Endothelial cell of umbilical vein (primary cell): ENCODE measurements around the gene AGBL4. TPM values are rescaled to one million over a fixed set of nuclear protein-coding genes. Genes with fewer than 3 reads are reported as not detected.

Source experiments
- BruUV-seq: library from RNA; stranded (reverse); fragments of 400-500 nt; replicated peaks from 2 replicates; lab custom pipeline; 2021; lab: Mats Ljungman, UMichigan
- CTCF ChIA-PET: fragments of 300-600, 350-600 bp; sonication (Branson Sonifier 250); formaldehyde crosslinking; loops from one replicate; lab custom pipeline; 2021; ENCODE audit warnings: antibody characterized with exemption, inconsistent platforms; lab: Charles Lee
- POLR2A ChIA-PET: fragments of 300-600, 350-600 bp; sonication (Branson Sonifier 250); formaldehyde crosslinking; loops from one replicate; lab custom pipeline; 2021; ENCODE audit warnings: antibody characterized with exemption, inconsistent platforms; lab: Charles Lee
- DNase-seq: peaks from one replicate; pipeline ENCODE4 v3.0.0-alpha.2; 2011; ENCODE audit warnings: low read depth, low spot score
- FAIRE-seq: peaks from 2 replicates; lab custom pipeline; 2011; peaks lifted over from hg19 to GRCh38; lab: Jason Lieb, UNC
- H2AFZ ChIP-seq: 2 replicates; pipeline ENCODE4 v1.6.0; 2012; ENCODE audit warnings: low read depth, low read length, control low read depth, inconsistent platforms
- H3K27ac ChIP-seq: 2 replicates; pipeline ENCODE4 v1.5.1; 2011; ENCODE audit warnings: low read depth, mild to moderate bottlenecking, control low read depth, low read length, moderate library complexity; ENCODE audit not compliant: insufficient read depth
- H3K27me3 ChIP-seq, 2 experiments: 2 replicates each; pipeline versions ENCODE4 v1.6.0 to v1.6.1; 2011; ENCODE audit warnings: low read length in 2 of 2, mixed read lengths in 1 of 2; ENCODE audit not compliant: control insufficient read depth in 2 of 2, insufficient read depth in 2 of 2
- H3K36me3 ChIP-seq, 2 experiments: 2 replicates in 1 of 2; 3 replicates in 1 of 2; pipeline ENCODE4 v1.5.1; 2011; ENCODE audit warnings: low read length in 2 of 2, mild to moderate bottlenecking in 1 of 2, moderate library complexity in 1 of 2; ENCODE audit not compliant: control insufficient read depth in 2 of 2, insufficient read depth in 2 of 2; ENCODE audit errors: extremely low read depth in 1 of 2
- H3K4me1 ChIP-seq: 3 replicates; pipeline ENCODE4 v1.5.1; 2011; ENCODE audit warnings: mild to moderate bottlenecking, low read length; ENCODE audit not compliant: control insufficient read depth, insufficient read depth; ENCODE audit errors: extremely low read depth
- H3K4me2 ChIP-seq: 2 replicates; pipeline ENCODE4 v1.6.1; 2011; ENCODE audit warnings: low read length, control low read depth, mixed read lengths; ENCODE audit not compliant: insufficient read depth
- H3K4me3 ChIP-seq, 3 experiments: fragments of 200-600 bp in 1 of 3; sonication (generic), shearing (Covaris generic) in 1 of 3; replicated peaks in 1 of 3; 2 replicates each; pipeline ENCODE4 v1.5.1; 2011 to 2016; ENCODE audit warnings: control low read depth in 3 of 3, low read length in 3 of 3, mild to moderate bottlenecking in 2 of 3, inconsistent platforms in 1 of 3, low read depth in 1 of 3, moderate library complexity in 1 of 3; ENCODE audit not compliant: insufficient read depth in 1 of 3
- H3K79me2 ChIP-seq: 2 replicates; pipeline ENCODE4 v1.6.0; 2012; ENCODE audit warnings: low read length, inconsistent platforms; ENCODE audit not compliant: control insufficient read depth, insufficient read depth
- H3K9ac ChIP-seq: replicated peaks from 2 replicates; pipeline ENCODE3; 2011; ENCODE audit warnings: low read length, control low read depth; ENCODE audit not compliant: insufficient read depth; ENCODE audit errors: extremely low read depth
- H3K9me1 ChIP-seq: replicated peaks from 3 replicates; pipeline ENCODE4 v1.6.0; 2011; ENCODE audit warnings: mild to moderate bottlenecking, low read length; ENCODE audit not compliant: control insufficient read depth, insufficient read depth; ENCODE audit errors: extremely low read depth
- H3K9me3 ChIP-seq: replicated peaks from 2 replicates; pipeline ENCODE4 v1.5.1; 2012; ENCODE audit warnings: low read length, inconsistent platforms; ENCODE audit not compliant: control insufficient read depth, insufficient read depth
- H4K20me1 ChIP-seq: replicated peaks from 2 replicates; pipeline ENCODE3; 2011; ENCODE audit warnings: mild to moderate bottlenecking, low read length; ENCODE audit not compliant: control insufficient read depth, insufficient read depth; ENCODE audit errors: extremely low read depth
- EZH2 ChIP-seq: IDR thresholded peaks from 2 replicates; pipeline ENCODE4 v1.6.1; 2012; ENCODE audit warnings: borderline replicate concordance, low read depth, mild to moderate bottlenecking, moderate library complexity, low read length, inconsistent platforms; ENCODE audit not compliant: severe bottlenecking
- FOS ChIP-seq: IDR thresholded peaks from 2 replicates; pipeline ENCODE4 v1.6.1; 2011; ENCODE audit warnings: mild to moderate bottlenecking, low read length, moderate library complexity, borderline replicate concordance; ENCODE audit not compliant: insufficient read depth
- GATA2 ChIP-seq: IDR thresholded peaks from 2 replicates; pipeline ENCODE4 v1.7.0; 2011; ENCODE audit warnings: low read depth, mild to moderate bottlenecking, moderate library complexity, mixed read lengths, low read length; ENCODE audit not compliant: insufficient read length, insufficient read depth
- JUN ChIP-seq: IDR thresholded peaks from 2 replicates; pipeline ENCODE4 v1.6.1; 2011; ENCODE audit warnings: borderline replicate concordance, low read depth; ENCODE audit not compliant: insufficient read length, insufficient read depth
- MYC ChIP-seq: IDR thresholded peaks from one replicate; pipeline ENCODE4 v1.6.1; 2011; ENCODE audit warnings: mild to moderate bottlenecking, low read depth, low read length
- POLR2A ChIP-seq: IDR thresholded peaks from 2 replicates; pipeline ENCODE4 v1.6.1; 2012; ENCODE audit warnings: low read depth, mild to moderate bottlenecking, control low read depth, low read length
- POLR2AphosphoS5 ChIP-seq: IDR thresholded peaks from 2 replicates; pipeline ENCODE4 v1.6.1; 2012; ENCODE audit warnings: low read depth, mild to moderate bottlenecking, control low read depth, low read length, moderate library complexity; ENCODE audit not compliant: insufficient read depth
- dilution Hi-C: fragments of 300-500 bp; cut with MboI; formaldehyde crosslinking; loops from one replicate; pipeline ENCODE4 v1.15.0; 2019; ENCODE audit warnings: low sequenced_read_pairs; ENCODE audit not compliant: extremely low pct_ligation_motif_present
- intact Hi-C: fragments of 100-400 bp; cut with micrococcal nuclease; formaldehyde crosslinking; loops from one replicate; pipeline ENCODE4 v1.10.0; 2022
- polyA plus RNA-seq, 4 experiments: library from polyadenylated mRNA; depleted of rRNA in 3 of 4; stranded (reverse) in 3 of 4; unstranded in 1 of 4; fragments of >200 nt; gene quantifications; 2 replicates each; pipeline versions ENCODE4 v1.2.1 to v1.2.3, GENCODE V29; 2011 to 2012; ENCODE audit warnings: missing spikeins in 1 of 4
- total RNA-seq: library from RNA; stranded (reverse); gene quantifications from 2 replicates; pipeline ENCODE4 v1.2.3, GENCODE V29; 2021
- TF ChIP-seq, protein P1 (sequence below): IDR thresholded peaks from 2 replicates; pipeline ENCODE4 v1.6.1; 2011; ENCODE audit not compliant: insufficient read depth, insufficient read length
- TF ChIP-seq, protein P2 (sequence below), 2 donors: IDR thresholded peaks; 1 replicate in 1 of 2; 2 replicates in 1 of 2; pipeline ENCODE4 v1.5.1; 2011; ENCODE audit warnings: low read length in 2 of 2, mild to moderate bottlenecking in 2 of 2, moderate library complexity in 2 of 2, control low read depth in 1 of 2, inconsistent platforms in 1 of 2, low read depth in 1 of 2; ENCODE audit not compliant: insufficient read depth in 1 of 2; ENCODE audit errors: extremely low read depth in 1 of 2

Gene AGBL4
- total and polyA plus RNA-seq, 2 donors (not counting 3 experiments of a cell fraction or from before 2014, with no cell fraction given), result not detected

DNA sequence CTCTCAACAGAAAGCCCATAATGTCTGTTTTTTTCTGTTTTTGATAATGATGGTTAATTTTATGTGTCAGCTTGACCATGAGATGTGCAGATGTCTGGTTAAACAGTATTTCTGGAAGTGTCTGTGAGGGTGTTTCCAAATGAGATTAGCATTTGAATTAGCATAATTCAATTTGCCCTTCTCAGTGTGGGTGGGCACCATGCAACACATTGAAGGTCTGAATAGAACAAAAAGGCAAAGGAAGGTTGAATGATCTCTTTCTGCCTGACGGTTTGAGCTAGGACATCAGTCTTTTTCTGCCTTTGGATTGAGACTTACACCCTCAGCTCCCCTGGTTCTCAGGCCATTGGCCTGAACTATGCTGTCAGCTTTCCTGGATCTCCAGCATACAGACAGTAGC is 1516.9 kb downstream of the AGBL4 start:
- Histone ChIP-seq H2AFZ (no peak overlapping the region), H3K79me2 (no peaks in the 10 kb centered on the region), H3K4me2 (no peak overlapping the region), H3K27me3 (no peaks in the 10 kb centered on the region), H3K4me3 (no peak overlapping the region), H3K9ac (no peak overlapping the region), H4K20me1 (no peaks in the 10 kb centered on the region), H3K27ac (no peak overlapping the region), H3K4me1 (no peaks in the 10 kb centered on the region), H3K36me3 (no peaks in the 10 kb centered on the region), H3K9me1 (no peaks in the 10 kb centered on the region), H3K9me3 (no peaks in the 10 kb centered on the region)
- ChIA-PET POLR2A (no interaction called here), CTCF (interaction anchor here (6.5 kb wide), 1 partner anchor 8 kb away, joined by 39 read pairs; no protein-coding TSS in a partner anchor)
- TF ChIP-seq FOS (no peak), JUN (no peak), MYC (no peak), EZH2 (no peak), POLR2A (no peak), GATA2 (no peak), POLR2AphosphoS5 (no peak)
- TF ChIP-seq, protein P1, sequence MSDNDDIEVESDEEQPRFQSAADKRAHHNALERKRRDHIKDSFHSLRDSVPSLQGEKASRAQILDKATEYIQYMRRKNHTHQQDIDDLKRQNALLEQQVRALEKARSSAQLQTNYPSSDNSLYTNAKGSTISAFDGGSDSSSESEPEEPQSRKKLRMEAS, result no peak
- TF ChIP-seq, protein P2, sequence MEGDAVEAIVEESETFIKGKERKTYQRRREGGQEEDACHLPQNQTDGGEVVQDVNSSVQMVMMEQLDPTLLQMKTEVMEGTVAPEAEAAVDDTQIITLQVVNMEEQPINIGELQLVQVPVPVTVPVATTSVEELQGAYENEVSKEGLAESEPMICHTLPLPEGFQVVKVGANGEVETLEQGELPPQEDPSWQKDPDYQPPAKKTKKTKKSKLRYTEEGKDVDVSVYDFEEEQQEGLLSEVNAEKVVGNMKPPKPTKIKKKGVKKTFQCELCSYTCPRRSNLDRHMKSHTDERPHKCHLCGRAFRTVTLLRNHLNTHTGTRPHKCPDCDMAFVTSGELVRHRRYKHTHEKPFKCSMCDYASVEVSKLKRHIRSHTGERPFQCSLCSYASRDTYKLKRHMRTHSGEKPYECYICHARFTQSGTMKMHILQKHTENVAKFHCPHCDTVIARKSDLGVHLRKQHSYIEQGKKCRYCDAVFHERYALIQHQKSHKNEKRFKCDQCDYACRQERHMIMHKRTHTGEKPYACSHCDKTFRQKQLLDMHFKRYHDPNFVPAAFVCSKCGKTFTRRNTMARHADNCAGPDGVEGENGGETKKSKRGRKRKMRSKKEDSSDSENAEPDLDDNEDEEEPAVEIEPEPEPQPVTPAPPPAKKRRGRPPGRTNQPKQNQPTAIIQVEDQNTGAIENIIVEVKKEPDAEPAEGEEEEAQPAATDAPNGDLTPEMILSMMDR (IDR thresholded peaks at IDR 0.05; ENCODE audit: extremely low read depth in 1 of 2, insufficient read depth in 1 of 2, low read depth in 1 of 2, low read length in 2 of 2), result no peak
- DNase-seq (no peak), FAIRE-seq (no peak)
- dilution Hi-C loops (no loop called here), intact Hi-C loops (no loop called here)
- BruUV-seq, result no TSS peak
